Activated naive CD8-positive, alpha-beta T cell (primary cell): Measurements from ENCODE around the gene HDAC10.

Source experiments
- H3K27ac Mint-ChIP-seq: one replicate; pipeline ENCODE4 v1.8.0; 2021; ENCODE audit warnings: mixed read lengths
- H3K27me3 Mint-ChIP-seq: one replicate; pipeline ENCODE4 v1.8.0; 2021; ENCODE audit warnings: mixed read lengths
- H3K36me3 Mint-ChIP-seq: one replicate; pipeline ENCODE4 v1.8.0; 2021; ENCODE audit warnings: mixed read lengths
- H3K4me1 Mint-ChIP-seq: one replicate; pipeline ENCODE4 v1.8.0; 2021; ENCODE audit warnings: low read depth, mixed read lengths
- H3K4me3 Mint-ChIP-seq: one replicate; pipeline ENCODE4 v1.8.0; 2021; ENCODE audit warnings: mild to moderate bottlenecking, mixed read lengths
- H3K9me3 Mint-ChIP-seq: one replicate; pipeline ENCODE4 v1.8.0; 2021; ENCODE audit warnings: low read depth, mixed read lengths

The HDAC10 gene

DNA sequence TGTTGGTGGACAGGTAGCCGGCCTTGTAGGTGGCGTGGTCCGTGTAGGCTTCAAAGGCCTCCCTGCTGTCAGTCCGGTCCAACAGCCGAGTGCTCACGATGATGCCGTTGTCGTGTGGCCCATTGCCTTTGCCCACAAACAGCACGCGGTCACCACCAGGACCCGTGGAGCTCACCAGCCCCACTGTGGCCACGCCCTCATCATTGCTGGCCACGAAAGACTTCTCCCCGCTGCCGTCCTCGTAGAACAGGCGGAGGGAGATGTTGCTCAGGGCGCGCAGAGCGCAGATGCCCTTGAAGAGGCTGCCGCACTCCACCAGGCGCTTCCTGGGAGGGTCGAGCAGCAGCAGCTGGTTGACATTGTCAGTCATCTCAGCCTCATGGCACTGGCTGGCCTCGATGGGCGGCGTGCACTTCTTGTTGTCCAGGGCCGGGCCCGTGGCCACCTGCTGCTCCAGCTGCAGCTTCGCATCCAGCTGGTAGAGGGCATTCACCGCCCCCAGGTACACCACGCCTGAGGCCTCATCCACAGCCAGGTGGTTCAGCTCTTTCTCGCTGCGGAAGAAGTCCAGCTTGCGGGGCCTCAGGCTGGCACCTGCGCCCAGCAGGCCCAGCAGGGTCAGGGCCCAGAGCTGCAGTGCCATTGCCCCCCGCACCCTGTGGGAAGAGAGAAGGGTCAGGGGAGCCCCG is 39.0 kb upstream of the HDAC10 start:
- Mint-ChIP-seq H3K4me3 (no peak overlapping the region), H3K27ac (no peak overlapping the region), H3K27me3 (no peaks in the 10 kb centered on the region), H3K36me3 (no peaks in the 10 kb centered on the region), H3K9me3 (no peaks in the 10 kb centered on the region), H3K4me1 (peaks cover 12% of the 10 kb centered on the region)

DNA sequence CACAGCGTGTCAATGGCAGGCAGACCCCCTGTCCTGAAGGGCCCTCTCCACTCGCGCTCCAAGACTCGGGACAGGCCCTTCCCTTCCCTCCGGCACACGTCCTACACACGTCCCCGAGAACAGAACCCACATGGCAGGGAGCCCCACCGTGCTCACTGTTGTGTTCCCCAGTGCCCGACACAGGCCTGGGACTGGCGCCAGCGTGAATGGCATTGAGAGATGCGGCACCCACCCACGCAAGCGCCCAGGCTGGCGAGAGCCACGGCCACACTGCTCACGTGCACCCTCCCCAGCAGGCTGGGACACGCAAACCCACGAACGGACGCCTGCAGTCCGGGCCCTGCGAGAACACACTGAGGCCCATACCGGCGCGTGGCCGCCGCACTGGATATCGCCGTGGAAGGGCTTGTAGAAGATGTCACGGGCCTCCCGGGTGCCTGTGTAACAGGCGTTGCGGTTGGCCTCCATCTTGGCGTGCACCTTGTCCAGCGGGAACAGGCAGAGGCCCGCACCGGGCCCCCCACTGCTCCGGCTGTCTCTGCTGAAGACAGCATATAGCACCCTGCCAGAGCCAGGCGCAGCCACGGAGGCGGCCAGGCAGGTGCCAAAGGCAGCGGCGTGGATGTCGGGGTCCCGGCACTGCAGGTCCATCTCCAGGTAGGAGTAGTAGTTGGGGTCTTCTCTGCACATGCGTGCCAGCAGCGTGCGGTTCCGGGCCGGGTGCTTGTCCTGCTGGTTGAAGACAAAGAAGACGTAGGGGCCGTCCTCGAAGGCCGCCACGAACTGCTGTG is 38.3 kb upstream of the HDAC10 start:
- H3K9me3 Mint-ChIP-seq: no peaks in the 10 kb centered on the region
- H3K4me1 Mint-ChIP-seq: peaks cover 12% of the 10 kb centered on the region
- H3K27me3 Mint-ChIP-seq: no peaks in the 10 kb centered on the region
- H3K27ac Mint-ChIP-seq: no peak overlapping the region
- no peaks in the 10 kb centered on the region for H3K36me3 Mint-ChIP-seq
- H3K4me3 Mint-ChIP-seq: no peak overlapping the region

DNA sequence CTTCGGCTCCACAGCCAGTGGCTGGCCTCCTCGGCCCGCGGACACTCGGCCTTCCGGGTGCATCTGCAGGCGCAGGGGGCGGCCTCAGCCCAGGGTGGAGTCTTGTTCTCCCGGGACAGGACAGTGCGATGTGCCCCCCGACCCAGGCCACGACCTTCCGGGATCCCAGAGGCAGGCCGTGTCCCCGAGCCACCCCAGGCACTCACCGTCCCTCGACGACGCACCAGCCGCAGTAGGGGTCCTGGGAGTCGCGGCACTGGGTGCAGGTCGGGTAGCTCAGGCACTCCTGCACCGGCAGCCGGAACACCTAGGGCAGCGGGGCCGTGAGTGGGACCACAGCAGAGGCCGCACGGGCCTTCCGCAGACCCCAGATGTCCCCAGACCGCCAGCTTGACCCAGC is 36.7 kb upstream of the HDAC10 start:
- no peaks in the 10 kb centered on the region for H3K27me3 Mint-ChIP-seq
- no peaks in the 10 kb centered on the region for H3K36me3 Mint-ChIP-seq
- H3K9me3 Mint-ChIP-seq: no peaks in the 10 kb centered on the region
- H3K4me3 Mint-ChIP-seq: no peak overlapping the region
- no peak overlapping the region for H3K27ac Mint-ChIP-seq
- peaks cover 7% of the 10 kb centered on the region for H3K4me1 Mint-ChIP-seq

GRCh38 chr22:50286701-50287318 is 35.7 kb upstream of the HDAC10 start:
- Mint-ChIP-seq H3K9me3 (no peaks in the 10 kb centered on the region), H3K4me3 (no peak overlapping the region), H3K4me1 (peaks cover under 1% of the 10 kb centered on the region), H3K27me3 (no peaks in the 10 kb centered on the region), H3K36me3 (no peaks in the 10 kb centered on the region), H3K27ac (no peak overlapping the region)

DNA sequence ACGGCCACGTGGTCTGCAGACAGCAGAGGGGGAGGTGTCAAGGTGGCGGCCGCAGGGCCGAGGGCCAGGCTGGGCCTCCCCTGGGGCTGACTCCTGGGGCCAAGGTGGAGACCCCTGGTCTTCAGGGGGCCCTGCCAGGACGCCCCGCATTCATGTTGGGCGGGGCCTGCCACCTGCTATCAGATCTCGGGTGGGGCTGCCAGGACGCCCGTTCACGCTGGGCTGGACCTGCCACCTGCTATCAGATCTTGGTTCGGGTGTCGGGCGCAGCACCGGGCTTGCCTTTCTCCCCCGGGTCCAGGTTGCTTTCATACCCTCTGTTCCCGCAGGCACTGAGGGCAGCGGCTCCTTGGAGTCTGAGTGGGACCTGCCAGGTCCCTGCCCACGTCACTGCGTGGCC is 35.2 kb upstream of the HDAC10 start:
- H3K4me1 Mint-ChIP-seq: no peaks in the 10 kb centered on the region
- no peaks in the 10 kb centered on the region for H3K36me3 Mint-ChIP-seq
- no peak overlapping the region for H3K27ac Mint-ChIP-seq
- H3K27me3 Mint-ChIP-seq: no peaks in the 10 kb centered on the region
- no peaks in the 10 kb centered on the region for H3K9me3 Mint-ChIP-seq
- no peak overlapping the region for H3K4me3 Mint-ChIP-seq

DNA sequence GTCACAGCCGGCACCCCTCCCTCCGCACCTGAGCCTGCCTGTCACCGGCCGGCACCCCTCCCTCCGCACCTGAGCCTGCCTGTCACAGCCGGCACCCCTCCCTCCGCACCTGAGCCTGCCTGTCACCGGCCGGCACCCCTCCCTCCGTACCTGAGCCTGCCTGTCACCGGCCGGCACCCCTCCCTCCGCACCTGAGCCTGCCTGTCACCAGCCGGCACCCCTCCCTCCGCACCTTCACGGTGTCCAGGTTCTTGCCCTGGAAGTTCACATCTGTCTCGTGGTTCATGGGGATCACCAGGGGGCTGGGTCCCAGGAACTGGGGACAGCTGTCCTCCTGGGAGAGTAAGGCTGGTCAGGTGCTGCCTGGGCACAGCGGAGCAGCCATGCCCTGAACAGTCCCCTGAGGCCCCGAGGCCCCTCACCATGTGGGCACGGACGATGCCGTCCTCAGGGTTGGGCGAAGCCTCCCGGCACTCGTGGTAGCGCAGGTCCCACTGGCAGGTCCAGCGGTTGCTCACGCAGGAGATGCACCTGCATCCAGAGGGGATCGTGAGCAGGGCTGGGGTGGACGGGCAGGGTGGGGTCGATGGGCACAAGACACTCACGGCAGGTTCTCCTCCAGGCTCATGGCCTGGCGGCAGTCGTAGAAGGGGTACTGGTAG is 34.6 kb upstream of the HDAC10 start:
- no peaks in the 10 kb centered on the region for H3K27me3 Mint-ChIP-seq
- H3K27ac Mint-ChIP-seq: no peak overlapping the region
- H3K36me3 Mint-ChIP-seq: no peaks in the 10 kb centered on the region
- no peak overlapping the region for H3K4me3 Mint-ChIP-seq
- H3K9me3 Mint-ChIP-seq: no peaks in the 10 kb centered on the region
- no peaks in the 10 kb centered on the region for H3K4me1 Mint-ChIP-seq

DNA sequence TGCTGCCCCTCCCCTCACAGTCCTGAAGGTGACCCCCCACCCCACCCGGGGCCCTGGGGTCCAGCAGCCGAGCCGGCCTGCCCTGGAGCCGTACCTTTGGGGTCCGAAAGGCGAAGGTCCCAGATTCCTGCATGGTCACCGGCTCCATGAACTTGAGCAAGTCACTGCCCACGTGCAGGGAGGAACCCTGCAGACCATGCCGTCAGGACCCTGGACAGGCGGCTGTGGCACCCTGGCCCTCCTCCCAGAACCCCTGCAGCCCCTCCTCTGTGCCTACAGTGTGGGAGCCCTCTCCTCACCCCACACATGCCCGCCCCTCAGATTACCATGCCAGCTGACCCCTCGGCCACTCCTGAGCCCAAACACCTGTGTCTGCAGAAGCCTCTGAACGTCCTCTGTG is 33.4 kb upstream of the HDAC10 start:
- H3K4me1 Mint-ChIP-seq: no peaks in the 10 kb centered on the region
- no peak overlapping the region for H3K27ac Mint-ChIP-seq

DNA sequence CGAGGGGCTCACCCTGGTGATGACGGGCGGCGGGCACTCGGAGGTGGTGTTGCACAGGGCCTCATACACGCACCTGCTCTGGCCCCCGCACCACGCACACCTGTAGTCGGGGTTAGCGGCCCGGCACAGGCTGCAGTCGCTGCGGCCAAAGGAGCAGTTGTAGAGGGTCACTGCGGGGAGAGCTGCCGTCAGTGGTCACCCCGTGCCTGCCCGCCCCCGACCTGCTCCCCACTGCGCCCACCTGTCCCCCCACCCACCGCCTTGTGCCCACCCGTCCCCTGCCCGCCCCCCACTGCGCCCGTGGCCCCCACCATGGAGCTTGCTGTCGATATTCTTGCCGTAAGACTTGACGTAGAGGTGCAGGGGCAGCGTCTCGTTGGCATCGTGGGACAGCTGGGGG is 32.8 kb upstream of the HDAC10 start:
- H3K4me1 Mint-ChIP-seq: no peaks in the 10 kb centered on the region
- H3K36me3 Mint-ChIP-seq: no peaks in the 10 kb centered on the region
- H3K9me3 Mint-ChIP-seq: no peaks in the 10 kb centered on the region
- H3K27ac Mint-ChIP-seq: no peak overlapping the region
- no peak overlapping the region for H3K4me3 Mint-ChIP-seq
- H3K27me3 Mint-ChIP-seq: no peaks in the 10 kb centered on the region

More for the DNA sequence above, 33.4 kb upstream of the HDAC10 start:
- no peaks in the 10 kb centered on the region for H3K27me3 Mint-ChIP-seq
- no peaks in the 10 kb centered on the region for H3K36me3 Mint-ChIP-seq
- H3K4me3 Mint-ChIP-seq: no peak overlapping the region
- H3K9me3 Mint-ChIP-seq: no peaks in the 10 kb centered on the region

- H3K27ac Mint-ChIP-seq: no peak overlapping the region
- H3K4me1 Mint-ChIP-seq: no peaks in the 10 kb centered on the region
- no peak overlapping the region for H3K4me3 Mint-ChIP-seq
- no peaks in the 10 kb centered on the region for H3K9me3 Mint-ChIP-seq
- H3K36me3 Mint-ChIP-seq: no peaks in the 10 kb centered on the region
- H3K27me3 Mint-ChIP-seq: no peaks in the 10 kb centered on the region
Measured at GRCh38 chr22:50282361-50283155, 31.5 kb upstream of the HDAC10 start.

DNA sequence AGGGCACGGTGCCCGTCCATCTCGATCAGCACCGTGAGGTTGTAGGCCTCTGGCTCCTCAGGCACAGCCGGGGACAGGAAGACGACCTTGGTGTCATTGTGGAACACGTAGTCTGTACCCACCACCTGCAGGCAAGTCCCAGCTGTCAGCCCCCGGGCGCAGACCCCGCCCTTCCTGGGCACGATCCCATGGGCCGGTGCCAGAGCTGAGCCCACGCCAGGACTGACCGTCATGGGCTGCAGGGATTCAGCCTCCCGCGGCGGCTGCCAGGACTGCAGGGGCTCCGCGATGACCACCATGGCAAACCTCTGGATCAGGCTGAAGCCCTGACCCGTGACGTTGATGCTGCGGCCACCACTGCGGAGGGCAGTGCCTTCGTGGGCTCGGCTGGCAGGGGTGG is 30.9 kb upstream of the HDAC10 start:
- H3K36me3 Mint-ChIP-seq: no peaks in the 10 kb centered on the region
- H3K9me3 Mint-ChIP-seq: no peaks in the 10 kb centered on the region
- H3K27me3 Mint-ChIP-seq: no peaks in the 10 kb centered on the region
- H3K4me1 Mint-ChIP-seq: no peaks in the 10 kb centered on the region
- H3K27ac Mint-ChIP-seq: no peak overlapping the region
- H3K4me3 Mint-ChIP-seq: no peak overlapping the region

DNA sequence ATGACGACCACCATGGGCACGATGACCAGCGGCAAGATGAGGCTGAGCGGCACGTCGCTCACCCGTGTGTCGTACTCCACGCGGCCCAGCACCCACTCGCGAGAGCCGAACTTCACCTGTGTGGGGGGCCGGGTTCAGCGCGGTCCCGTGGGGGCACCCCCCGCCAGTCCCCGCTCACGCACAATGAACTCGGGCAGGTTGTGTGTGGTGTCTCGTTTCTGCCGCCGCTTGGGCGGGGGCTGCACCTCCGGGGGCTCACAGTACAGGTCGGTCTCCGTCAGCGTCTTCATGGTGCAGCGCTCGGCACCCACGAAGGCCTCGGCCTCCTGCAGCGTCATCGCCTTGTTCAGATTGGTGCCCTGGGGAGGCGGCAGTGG is 30.3 kb upstream of the HDAC10 start:
- Mint-ChIP-seq H3K36me3 (no peaks in the 10 kb centered on the region), H3K27ac (no peak overlapping the region), H3K4me3 (no peak overlapping the region), H3K9me3 (no peaks in the 10 kb centered on the region), H3K27me3 (no peaks in the 10 kb centered on the region), H3K4me1 (peaks cover 2% of the 10 kb centered on the region)

- Mint-ChIP-seq H3K36me3 (no peaks in the 10 kb centered on the region), H3K27ac (no peak overlapping the region), H3K9me3 (no peaks in the 10 kb centered on the region), H3K4me3 (no peak overlapping the region), H3K4me1 (peaks cover 2% of the 10 kb centered on the region), H3K27me3 (no peaks in the 10 kb centered on the region)
Measured at GRCh38 chr22:50280708-50281383, 29.8 kb upstream of the HDAC10 start.

- no peaks in the 10 kb centered on the region for H3K27me3 Mint-ChIP-seq
- H3K36me3 Mint-ChIP-seq: no peaks in the 10 kb centered on the region
- H3K9me3 Mint-ChIP-seq: no peaks in the 10 kb centered on the region
- H3K27ac Mint-ChIP-seq: no peak overlapping the region
- no peak overlapping the region for H3K4me3 Mint-ChIP-seq
- H3K4me1 Mint-ChIP-seq: peaks cover 2% of the 10 kb centered on the region
Measured at GRCh38 chr22:50280022-50280707, 29.1 kb upstream of the HDAC10 start.
